Islet precursor cell (in vitro differentiated cells): ENCODE measurements around the gene SSU72.
"Not testable (repeated sequence)": the region's sequence is repeated elsewhere in the genome, so short reads cannot be mapped to it uniquely, and the experiment has no call there.

Experiments
- DNase-seq: peaks from one replicate; pipeline ENCODE4 v3.0.0-alpha.2; 2018

Gene SSU72

GRCh38 chr1:1556961-1557360 is 17.7 kb downstream of the SSU72 start:
- DNase-seq: not testable (repeated sequence)

DNA sequence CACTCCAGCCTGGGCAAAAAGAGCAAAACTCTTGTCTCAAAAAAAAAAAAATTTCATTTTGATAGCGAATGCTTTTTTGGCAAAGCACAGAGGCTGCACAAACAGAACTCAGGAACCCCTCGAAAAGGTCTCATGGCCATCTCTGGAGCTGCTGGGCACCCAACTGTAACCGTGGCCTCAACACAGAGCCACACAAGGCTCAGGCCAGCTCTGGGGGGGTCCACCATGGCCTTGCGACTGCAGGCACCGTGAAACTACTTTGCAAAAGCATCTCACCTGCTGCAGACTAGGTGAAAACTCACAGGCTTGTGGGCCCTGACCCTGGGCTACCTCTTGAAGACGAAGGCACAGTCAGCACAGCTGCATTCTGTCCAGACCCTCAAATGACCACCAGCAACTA is 18.2 kb downstream of the SSU72 start:
- no peak for DNase-seq

DNA sequence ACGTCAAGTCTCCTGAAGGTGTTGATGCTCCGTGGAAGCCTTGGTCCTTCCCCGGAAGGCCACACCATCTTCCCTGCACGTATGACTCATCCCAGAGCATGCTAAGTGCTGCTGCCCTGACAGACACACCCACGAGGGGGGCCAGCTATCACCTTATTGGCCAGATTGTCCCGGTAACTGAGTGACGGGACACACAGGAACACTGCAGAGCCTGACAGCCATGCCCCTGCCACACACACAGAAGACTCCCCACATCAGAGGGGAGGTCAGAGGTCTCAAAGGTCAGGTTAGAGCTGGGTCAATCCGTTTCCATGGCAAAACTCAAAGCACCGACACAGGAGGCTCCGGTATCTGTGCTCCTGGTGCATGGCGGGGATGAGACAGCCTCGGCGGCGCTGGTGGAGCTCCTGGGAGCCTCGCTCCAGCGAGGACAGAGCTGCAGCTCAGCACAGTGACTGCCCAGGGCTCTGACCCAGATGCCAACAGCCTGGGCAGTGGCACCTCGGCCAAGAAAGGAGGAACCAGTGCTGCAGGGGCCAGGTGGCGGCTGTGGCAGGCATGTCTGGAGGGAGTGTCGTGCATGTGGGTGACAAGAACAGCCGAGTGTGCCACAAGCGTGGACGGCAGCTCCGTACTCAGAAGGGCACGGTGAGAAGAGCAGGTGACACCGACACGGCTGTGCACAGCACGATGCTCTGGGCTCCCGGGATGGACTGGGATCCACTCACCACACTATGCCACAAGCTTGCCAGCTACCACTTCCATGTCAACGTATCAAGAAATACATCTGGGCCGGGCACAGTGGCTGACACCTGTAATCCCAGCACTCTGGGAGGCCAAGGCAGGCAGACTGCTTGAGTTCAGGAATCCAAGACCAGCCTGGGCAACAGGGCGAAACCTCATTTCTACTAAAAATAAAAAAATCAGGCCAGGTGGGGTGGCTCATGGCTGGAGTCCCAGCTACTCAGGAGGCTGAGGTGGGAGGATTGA is 19.4 kb downstream of the SSU72 start:
- peak; percentile 91 for DNase-seq

DNA sequence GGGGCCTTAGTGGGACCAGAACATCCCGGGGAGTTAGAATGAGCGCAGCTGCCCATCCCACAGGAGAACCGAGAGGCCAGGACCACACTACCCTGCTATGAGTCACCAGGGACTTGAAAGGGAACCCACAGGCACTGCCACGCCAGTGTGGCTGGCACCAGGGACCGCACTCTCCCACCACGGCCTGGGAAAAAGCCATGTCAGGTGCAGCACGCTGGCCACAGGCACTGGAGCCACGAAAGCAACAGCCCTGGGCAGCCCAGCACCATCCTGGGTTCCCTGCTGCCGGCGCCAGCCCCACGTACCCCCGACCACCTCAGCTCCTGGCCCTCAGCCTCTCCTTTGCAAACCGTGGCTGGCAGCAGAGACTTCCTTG is 20.1 kb downstream of the SSU72 start:
- no peak for DNase-seq

DNA sequence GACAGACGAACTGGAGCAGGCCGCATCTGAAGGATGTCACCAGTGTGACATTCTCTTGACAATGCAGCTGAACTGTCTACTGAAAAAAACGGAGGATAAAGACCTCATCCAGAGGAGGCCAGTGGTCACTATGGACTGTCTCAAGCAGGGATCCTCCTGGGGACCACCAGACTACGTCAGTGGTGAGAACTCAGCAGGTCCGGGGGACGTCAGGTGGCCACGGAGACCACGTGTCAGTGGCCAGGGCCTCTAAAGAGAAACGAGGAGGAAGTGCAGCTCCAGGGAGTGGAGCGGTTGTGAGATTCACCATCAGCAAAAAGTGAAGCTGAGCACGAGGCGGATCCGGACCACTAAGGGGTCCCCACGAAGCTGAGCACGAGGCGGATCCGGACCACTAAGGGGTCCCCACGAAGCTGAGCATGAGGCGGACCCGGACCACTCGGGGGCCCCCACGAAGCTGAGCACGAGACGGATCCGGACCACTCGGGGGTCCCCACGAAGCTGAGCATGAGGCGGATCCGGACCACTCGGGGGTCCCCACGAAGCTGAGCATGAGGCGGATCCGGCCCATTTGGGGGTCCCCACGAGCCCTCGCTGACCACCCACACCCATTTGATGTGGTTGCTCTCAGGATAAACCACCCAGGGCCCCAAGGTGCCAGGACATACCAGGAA is 20.7 kb downstream of the SSU72 start:
- no peak for DNase-seq

GRCh38 chr1:1552263-1552639 is 22.4 kb downstream of the SSU72 start:
- peak; percentile 40 for DNase-seq

DNA sequence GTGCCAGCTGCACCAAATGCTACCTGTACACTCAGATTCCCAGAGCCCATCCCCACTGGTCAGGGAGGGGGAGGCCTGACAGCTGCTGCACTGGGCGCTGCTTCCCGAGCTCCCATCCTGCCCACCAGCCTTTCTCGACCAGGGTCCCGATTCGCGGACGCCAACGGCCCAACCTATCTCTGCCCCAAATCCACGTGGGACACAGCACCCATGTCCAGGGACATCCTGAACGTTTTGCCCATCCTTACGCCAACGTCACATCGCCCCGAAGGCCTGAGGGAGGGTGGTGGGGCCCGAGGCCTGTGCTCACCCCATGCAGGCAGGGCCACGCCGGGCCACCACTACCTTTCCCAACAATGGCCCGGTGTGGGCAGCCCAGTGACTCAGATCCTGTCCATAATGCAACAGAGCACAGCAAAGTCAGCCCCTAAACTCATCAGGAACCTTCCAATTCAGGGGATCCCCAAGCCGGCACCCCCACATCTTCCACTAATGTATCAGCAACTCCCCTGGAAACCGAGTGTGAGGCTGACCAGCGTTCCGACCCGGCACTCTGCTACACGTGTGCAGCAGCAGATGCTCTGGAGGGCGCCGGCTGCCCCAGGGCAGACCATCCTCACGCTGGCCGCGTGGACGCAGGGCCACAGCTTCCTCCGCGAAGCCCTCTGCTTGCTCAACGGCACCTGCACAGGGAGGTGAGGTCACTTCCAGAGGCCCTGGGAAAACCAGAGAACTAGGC is 23.0 kb downstream of the SSU72 start:
- DNase-seq: peak; percentile 53

GRCh38 chr1:1550591-1551432 is 23.9 kb downstream of the SSU72 start:
- peak; percentile 67 for DNase-seq

DNA sequence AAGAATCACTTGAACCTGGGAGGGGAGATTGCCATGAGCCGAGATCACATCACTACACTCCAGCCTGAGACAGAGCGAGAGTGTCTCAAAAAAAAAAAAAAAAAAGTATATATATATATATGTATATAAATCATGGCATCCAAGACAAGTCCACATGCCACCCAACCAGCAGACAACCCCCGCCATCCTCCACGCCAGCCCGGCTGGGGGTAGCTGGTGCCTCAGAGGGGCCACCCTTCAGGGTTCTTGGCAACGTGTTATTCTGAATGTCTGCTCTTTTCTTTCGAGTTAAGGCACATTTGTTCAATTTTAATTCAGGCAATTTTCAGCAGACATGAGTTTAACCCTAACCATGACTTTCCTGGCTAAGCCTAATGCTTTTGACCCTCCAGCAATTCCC is 24.6 kb downstream of the SSU72 start:
- no peak for DNase-seq

GRCh38 chr1:1548591-1548990 is 26.1 kb downstream of the SSU72 start:
- peak; percentile 64 for DNase-seq

DNA sequence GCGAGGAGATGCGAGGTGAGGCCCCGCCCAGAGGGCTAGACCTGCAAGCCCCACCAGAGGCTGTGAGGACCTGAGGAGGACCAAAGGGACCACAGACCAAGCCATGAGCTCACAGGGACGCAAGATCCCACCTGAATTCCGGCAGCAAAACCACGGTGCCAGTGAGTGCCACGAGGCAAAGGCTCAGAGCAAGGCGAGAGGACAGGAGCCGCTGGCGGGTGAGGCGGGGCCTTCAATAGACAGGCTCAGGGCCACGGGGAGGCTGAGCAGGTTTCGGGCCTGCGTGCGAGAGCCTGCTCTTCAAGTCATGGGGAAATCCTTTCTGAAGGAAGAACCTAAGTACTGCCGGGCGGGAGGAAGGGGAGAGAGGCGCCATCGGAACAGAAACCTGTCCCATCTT is 27.2 kb downstream of the SSU72 start:
- no peak for DNase-seq

- DNase-seq: no peak
Measured at GRCh38 chr1:1547011-1547410, 27.7 kb downstream of the SSU72 start.

GRCh38 chr1:1545946-1546737 is 28.5 kb downstream of the SSU72 start:
- DNase-seq: no peak

- DNase-seq: no peak
Measured at GRCh38 chr1:1544544-1544943, 30.1 kb downstream of the SSU72 start.

- no peak for DNase-seq
Measured at GRCh38 chr1:1543706-1544099, 31.0 kb downstream of the SSU72 start.

- no peak for DNase-seq
Measured at GRCh38 chr1:1542766-1543705, 31.6 kb downstream of the SSU72 start.

- DNase-seq: no peak
Measured at GRCh38 chr1:1541956-1542765, 32.5 kb downstream of the SSU72 start.

GRCh38 chr1:1540818-1541628 is 33.6 kb downstream of the SSU72 start:
- no peak for DNase-seq
